Endothelial cell of umbilical vein (primary cell): Measurements from ENCODE around the gene SUV39H2. TPM values are rescaled to one million over a fixed set of nuclear protein-coding genes. Genes with fewer than 3 reads are reported as not detected.

Experiments used
- BruUV-seq: library from RNA; stranded (reverse); fragments of 400-500 nt; replicated peaks from 2 replicates; lab custom pipeline; 2021; lab: Mats Ljungman, UMichigan
- CTCF ChIA-PET: fragments of 300-600, 350-600 bp; sonication (Branson Sonifier 250); formaldehyde crosslinking; loops from one replicate; lab custom pipeline; 2021; ENCODE audit warnings: antibody characterized with exemption, inconsistent platforms; lab: Charles Lee
- POLR2A ChIA-PET: fragments of 300-600, 350-600 bp; sonication (Branson Sonifier 250); formaldehyde crosslinking; loops from one replicate; lab custom pipeline; 2021; ENCODE audit warnings: antibody characterized with exemption, inconsistent platforms; lab: Charles Lee
- DNase-seq: peaks from one replicate; pipeline ENCODE4 v3.0.0-alpha.2; 2011; ENCODE audit warnings: low read depth, low spot score
- FAIRE-seq: peaks from 2 replicates; lab custom pipeline; 2011; peaks lifted over from hg19 to GRCh38; lab: Jason Lieb, UNC
- H2AFZ ChIP-seq: 2 replicates; pipeline ENCODE4 v1.6.0; 2012; ENCODE audit warnings: low read depth, low read length, control low read depth, inconsistent platforms
- H3K27ac ChIP-seq: 2 replicates; pipeline ENCODE4 v1.5.1; 2011; ENCODE audit warnings: low read depth, mild to moderate bottlenecking, control low read depth, low read length, moderate library complexity; ENCODE audit not compliant: insufficient read depth
- H3K27me3 ChIP-seq, 2 experiments: 2 replicates each; pipeline versions ENCODE4 v1.6.0 to v1.6.1; 2011; ENCODE audit warnings: low read length in 2 of 2, mixed read lengths in 1 of 2; ENCODE audit not compliant: control insufficient read depth in 2 of 2, insufficient read depth in 2 of 2
- H3K36me3 ChIP-seq, 2 experiments: 2 replicates in 1 of 2; 3 replicates in 1 of 2; pipeline ENCODE4 v1.5.1; 2011; ENCODE audit warnings: low read length in 2 of 2, mild to moderate bottlenecking in 1 of 2, moderate library complexity in 1 of 2; ENCODE audit not compliant: control insufficient read depth in 2 of 2, insufficient read depth in 2 of 2; ENCODE audit errors: extremely low read depth in 1 of 2
- H3K4me1 ChIP-seq: 3 replicates; pipeline ENCODE4 v1.5.1; 2011; ENCODE audit warnings: mild to moderate bottlenecking, low read length; ENCODE audit not compliant: control insufficient read depth, insufficient read depth; ENCODE audit errors: extremely low read depth
- H3K4me2 ChIP-seq: 2 replicates; pipeline ENCODE4 v1.6.1; 2011; ENCODE audit warnings: low read length, control low read depth, mixed read lengths; ENCODE audit not compliant: insufficient read depth
- H3K4me3 ChIP-seq, 3 experiments: fragments of 200-600 bp in 1 of 3; sonication (generic), shearing (Covaris generic) in 1 of 3; replicated peaks in 1 of 3; 2 replicates each; pipeline ENCODE4 v1.5.1; 2011 to 2016; ENCODE audit warnings: control low read depth in 3 of 3, low read length in 3 of 3, mild to moderate bottlenecking in 2 of 3, inconsistent platforms in 1 of 3, low read depth in 1 of 3, moderate library complexity in 1 of 3; ENCODE audit not compliant: insufficient read depth in 1 of 3
- H3K79me2 ChIP-seq: 2 replicates; pipeline ENCODE4 v1.6.0; 2012; ENCODE audit warnings: low read length, inconsistent platforms; ENCODE audit not compliant: control insufficient read depth, insufficient read depth
- H3K9ac ChIP-seq: replicated peaks from 2 replicates; pipeline ENCODE3; 2011; ENCODE audit warnings: low read length, control low read depth; ENCODE audit not compliant: insufficient read depth; ENCODE audit errors: extremely low read depth
- H3K9me1 ChIP-seq: replicated peaks from 3 replicates; pipeline ENCODE4 v1.6.0; 2011; ENCODE audit warnings: mild to moderate bottlenecking, low read length; ENCODE audit not compliant: control insufficient read depth, insufficient read depth; ENCODE audit errors: extremely low read depth
- H3K9me3 ChIP-seq: replicated peaks from 2 replicates; pipeline ENCODE4 v1.5.1; 2012; ENCODE audit warnings: low read length, inconsistent platforms; ENCODE audit not compliant: control insufficient read depth, insufficient read depth
- H4K20me1 ChIP-seq: replicated peaks from 2 replicates; pipeline ENCODE3; 2011; ENCODE audit warnings: mild to moderate bottlenecking, low read length; ENCODE audit not compliant: control insufficient read depth, insufficient read depth; ENCODE audit errors: extremely low read depth
- CTCF ChIP-seq, 2 donors: IDR thresholded peaks; 1 replicate in 1 of 2; 2 replicates in 1 of 2; pipeline ENCODE4 v1.5.1; 2011; ENCODE audit warnings: low read length in 2 of 2, mild to moderate bottlenecking in 2 of 2, moderate library complexity in 2 of 2, control low read depth in 1 of 2, inconsistent platforms in 1 of 2, low read depth in 1 of 2; ENCODE audit not compliant: insufficient read depth in 1 of 2; ENCODE audit errors: extremely low read depth in 1 of 2
- MYC ChIP-seq: IDR thresholded peaks from one replicate; pipeline ENCODE4 v1.6.1; 2011; ENCODE audit warnings: mild to moderate bottlenecking, low read depth, low read length
- POLR2AphosphoS5 ChIP-seq: IDR thresholded peaks from 2 replicates; pipeline ENCODE4 v1.6.1; 2012; ENCODE audit warnings: low read depth, mild to moderate bottlenecking, control low read depth, low read length, moderate library complexity; ENCODE audit not compliant: insufficient read depth
- dilution Hi-C: fragments of 300-500 bp; cut with MboI; formaldehyde crosslinking; loops from one replicate; pipeline ENCODE4 v1.15.0; 2019; ENCODE audit warnings: low sequenced_read_pairs; ENCODE audit not compliant: extremely low pct_ligation_motif_present
- intact Hi-C: fragments of 100-400 bp; cut with micrococcal nuclease; formaldehyde crosslinking; loops from one replicate; pipeline ENCODE4 v1.10.0; 2022
- polyA plus RNA-seq, 4 experiments: library from polyadenylated mRNA; depleted of rRNA in 3 of 4; stranded (reverse) in 3 of 4; unstranded in 1 of 4; fragments of >200 nt; gene quantifications; 2 replicates each; pipeline versions ENCODE4 v1.2.1 to v1.2.3, GENCODE V29; 2011 to 2012; ENCODE audit warnings: missing spikeins in 1 of 4
- total RNA-seq: library from RNA; stranded (reverse); gene quantifications from 2 replicates; pipeline ENCODE4 v1.2.3, GENCODE V29; 2021

SUV39H2 gene
- total and polyA plus RNA-seq, 2 donors (not counting 3 experiments of a cell fraction or from before 2014, with no cell fraction given), result 5.7 to 29.9 TPM

- intact Hi-C loops, result no loop called here
Measured at GRCh38 chr10:14904316-14904732, 25.7 kb downstream of the SUV39H2 start.

More at GRCh38 chr10:14904316-14904732, 25.7 kb downstream of the SUV39H2 start:
- H3K4me1 ChIP-seq, result no peaks in the 10 kb centered on the region
- H2AFZ ChIP-seq, result no peak overlapping the region
- H3K9me3 ChIP-seq, result no peaks in the 10 kb centered on the region
- TF ChIP-seq POLR2AphosphoS5 (no peak), CTCF (IDR thresholded peaks at IDR 0.05; ENCODE audit: extremely low read depth in 1 of 2, insufficient read depth in 1 of 2, low read depth in 1 of 2, low read length in 2 of 2) (peak; percentile 33 to 44), MYC (no peak)
- peak; percentile 38 for FAIRE-seq
- no peak overlapping the region for H3K4me3 ChIP-seq
- POLR2A ChIA-PET, result no interaction called here
- H3K36me3 ChIP-seq, result peaks cover 0 to 22% of the 10 kb centered on the region in 2 experiments
- no TSS peak for BruUV-seq
- no peak overlapping the region for H3K27ac ChIP-seq
- CTCF ChIA-PET, result interaction anchor here (0.7 to 2.0 kb wide), 4 partner anchors 13 to 66 kb away, joined by 3 to 7 read pairs (median 4); partner anchors contain the start of genes CDNF, HSPA14 and MSANTD7
- no peaks in the 10 kb centered on the region for H3K79me2 ChIP-seq
- no peak overlapping the region for H3K4me2 ChIP-seq
- no peaks in the 10 kb centered on the region for H3K27me3 ChIP-seq
- H3K9me1 ChIP-seq, result peaks cover 2% of the 10 kb centered on the region
- no peak overlapping the region for H3K9ac ChIP-seq
- dilution Hi-C loops, result no loop called here
- no peaks in the 10 kb centered on the region for H4K20me1 ChIP-seq
- DNase-seq, result peak; percentile 42
